Measurements from ENCODE around the gene TANGO6. TPM values are rescaled to one million over a fixed set of nuclear protein-coding genes. Genes with fewer than 3 reads are reported as not detected.

Gene TANGO6
- total and polyA plus RNA-seq, 2 of the 8 experiments (the other 6 are each of a cell fraction or from before 2014, with no cell fraction given), result 5.0 to 19.5 TPM

DNA sequence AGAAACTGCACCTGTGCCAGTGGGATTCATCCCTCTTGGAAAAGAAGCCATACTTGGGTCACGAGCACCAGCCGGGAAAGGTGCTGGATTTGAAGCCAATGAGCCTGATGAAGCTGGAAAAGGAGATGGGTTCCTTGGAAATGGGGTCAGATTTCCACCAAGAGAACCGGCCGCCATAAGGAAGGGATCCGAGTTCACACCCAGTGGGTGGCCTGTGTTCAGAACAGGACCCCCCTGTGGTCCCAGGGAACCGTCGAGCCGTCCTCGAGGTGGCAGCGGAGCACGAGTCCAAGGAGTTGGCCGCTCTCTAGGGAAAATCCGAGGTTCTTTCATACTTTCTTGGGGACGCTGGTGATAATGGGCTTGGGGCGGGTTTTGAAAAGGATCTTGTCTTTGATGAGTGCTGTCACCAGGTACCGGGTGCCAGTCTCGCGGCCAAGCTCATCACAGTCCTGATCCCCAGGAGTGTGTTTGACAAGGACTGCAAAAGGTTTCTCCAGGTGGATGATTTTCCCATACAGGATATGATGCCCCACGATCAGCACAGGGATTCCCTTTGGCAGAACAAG lies 276.8 kb downstream of the TANGO6 start:
- POLR2A ChIA-PET (ENCODE audit: partially characterized antibody), result interaction anchor here (0.8 to 4.1 kb wide), 6 partner anchors 9 to 48 kb away, joined by 4 to 20 read pairs (median 8); partner anchors contain the start of gene HAS3

More for the DNA sequence above, 276.8 kb downstream of the TANGO6 start:
- H3K23me2 ChIP-seq (ENCODE audit: low read depth, low read length), result no peaks in the 10 kb centered on the region
- no peak overlapping the region for H2BK5ac ChIP-seq (ENCODE audit: low read depth, low read length)
- H2AFZ ChIP-seq (ENCODE audit: low read length), result no peak overlapping the region
- no peak overlapping the region for H4K8ac ChIP-seq (ENCODE audit: extremely low read depth, insufficient read depth, low read length)
- H2BK15ac ChIP-seq (ENCODE audit: low read length), result no peak overlapping the region
- H2BK12ac ChIP-seq (ENCODE audit: low read depth, low read length), result no peak overlapping the region
- no peak overlapping the region for H3K23ac ChIP-seq (ENCODE audit: insufficient read length)
- no peak overlapping the region for H4K5ac ChIP-seq (ENCODE audit: insufficient read length, low read depth, low read length)
- H3K27ac ChIP-seq (ENCODE audit: low read depth, low read length), result no peak overlapping the region
- no peak overlapping the region for H3K4me2 ChIP-seq (ENCODE audit: insufficient read depth in 1 of 2, low read depth in 2 of 2, low read length in 2 of 2)
- 96% methylated on average over 19 of the region's 19 CpGs; no CpG with 5 or more reads in 1 of the 2 experiments for WGBS, 2 experiments (ENCODE audit: extremely low coverage in 1 of 2, insufficient coverage in 1 of 2, insufficient read length in 1 of 2, insufficient replicate concordance in 2 of 2, low coverage in 1 of 2, low lambda C conversion rate in 2 of 2, missing lambda C conversion rate in 1 of 2)
- peaks cover 0 to 5% of the 10 kb centered on the region in 2 experiments; a peak in 1 of 4 replicates for H3K79me2 ChIP-seq (ENCODE audit: control insufficient read depth in 1 of 2, insufficient read depth in 2 of 2, low read length in 2 of 2)
- no peak overlapping the region for H2BK120ac ChIP-seq (replicated peaks; ENCODE audit: low read depth, low read length)
- DNase-seq (ENCODE audit: low read depth in 1 of 2, low spot score in 2 of 2) (no peak), FAIRE-seq (no peak)
- TF ChIP-seq PHF8 (conservative IDR thresholded peaks at IDR 0.05; ENCODE audit: low read depth, low read length) (no peak), SIN3A (conservative IDR thresholded peaks at IDR 0.05 in 1 of 2, IDR thresholded peaks at IDR 0.05 in 1 of 2; ENCODE audit: low read depth in 1 of 2, low read length in 2 of 2) (no peak), CEBPB (IDR thresholded peaks at IDR 0.05; ENCODE audit: low read depth, low read length) (no peak), EGR1 (IDR thresholded peaks at IDR 0.05; ENCODE audit: borderline replicate concordance, low read depth, low read length) (no peak), SIX5 (IDR thresholded peaks at IDR 0.05; ENCODE audit: low read depth, low read length) (no peak), CBX5 (IDR thresholded peaks at IDR 0.05; ENCODE audit: low read depth, low read length) (no peak)
- H3K9ac ChIP-seq (replicated peaks in 1 of 4; ENCODE audit: extremely low read depth in 1 of 4, low read depth in 3 of 4, low read length in 3 of 4), result no peak overlapping the region
- no peak overlapping the region for H3K56ac ChIP-seq (replicated peaks; ENCODE audit: insufficient read length, low read depth, low read length)
- H3K27me3 ChIP-seq (replicated peaks in 1 of 4; ENCODE audit: control insufficient read depth in 3 of 4, extremely low read depth in 1 of 4, insufficient read depth in 3 of 4, low read length in 3 of 4), result no peaks in the 10 kb centered on the region
- H3K4ac ChIP-seq (replicated peaks; ENCODE audit: insufficient read length, low read depth, low read length), result no peak overlapping the region
- CTCF ChIA-PET (ENCODE audit: partially characterized antibody), result interaction anchor here (1.0 to 12.3 kb wide), 8 partner anchors 8 to 273 kb away, joined by 3 to 174 read pairs (median 6); no protein-coding TSS in a partner anchor
- H3K4me1 ChIP-seq (replicated peaks in 1 of 4; ENCODE audit: control insufficient read depth in 3 of 4, insufficient read depth in 4 of 4, low read length in 3 of 4), result no peaks in the 10 kb centered on the region
- H2BK20ac ChIP-seq (ENCODE audit: low read length), result no peak overlapping the region
- H4K20me1 ChIP-seq (replicated peaks in 1 of 2; ENCODE audit: control insufficient read depth in 1 of 2, insufficient read depth in 2 of 2, low read length in 2 of 2), result peaks cover 1 to 4% of the 10 kb centered on the region in 2 experiments
- H3K79me1 ChIP-seq (ENCODE audit: low read depth, low read length), result peaks cover 7% of the 10 kb centered on the region; the same call in 1 of the 2 replicates
- no peaks in the 10 kb centered on the region for H3K9me3 ChIP-seq (ENCODE audit: insufficient read depth in 2 of 2, low read depth in 1 of 2, low read length in 1 of 2)
- peaks cover 19 to 60% (median 42%) of the 10 kb centered on the region in 4 experiments for H3K36me3 ChIP-seq (ENCODE audit: control insufficient read depth in 2 of 4, insufficient read depth in 4 of 4, low read length in 3 of 4)
- no peak overlapping the region for H2AK5ac ChIP-seq (ENCODE audit: low read depth, low read length)
- H4K91ac ChIP-seq (replicated peaks; ENCODE audit: insufficient read length, low read length), result no peak overlapping the region
- H3K18ac ChIP-seq (ENCODE audit: extremely low read depth, low read length), result no peak overlapping the region
- H3K14ac ChIP-seq (ENCODE audit: insufficient read length), result no peak overlapping the region
- H3K4me3 ChIP-seq (ENCODE audit: extremely low read depth in 1 of 4, insufficient read depth in 2 of 4, low read depth in 3 of 4, low read length in 4 of 4), result no peak overlapping the region
